Glutamatergic neuron (in vitro differentiated cells): ENCODE data around the gene FSCN2. TPM values are rescaled to one million over a fixed set of nuclear protein-coding genes. Genes with fewer than 3 reads are reported as not detected.

Experiments used
- DNase-seq: peaks from one replicate; pipeline ENCODE4 v3.0.0; 2022
- H3K27ac Mint-ChIP-seq: one replicate; pipeline ENCODE4 v1.8.0; 2020; ENCODE audit warnings: mild to moderate bottlenecking, mixed read lengths, inconsistent platforms; ENCODE audit not compliant: unreplicated experiment
- H3K27me3 Mint-ChIP-seq: one replicate; pipeline ENCODE4 v1.8.0; 2020; ENCODE audit warnings: mild to moderate bottlenecking, moderate library complexity, mixed read lengths, inconsistent platforms; ENCODE audit not compliant: unreplicated experiment
- H3K36me3 Mint-ChIP-seq: one replicate; pipeline ENCODE4 v1.8.0; 2020; ENCODE audit warnings: mild to moderate bottlenecking, mixed read lengths, inconsistent platforms; ENCODE audit not compliant: unreplicated experiment
- H3K4me1 Mint-ChIP-seq: one replicate; pipeline ENCODE4 v1.8.0; 2020; ENCODE audit warnings: mild to moderate bottlenecking, low read depth, mixed read lengths, inconsistent platforms; ENCODE audit not compliant: unreplicated experiment
- H3K4me3 Mint-ChIP-seq: one replicate; pipeline ENCODE4 v1.8.0; 2020; ENCODE audit warnings: mild to moderate bottlenecking, mixed read lengths, inconsistent platforms; ENCODE audit not compliant: unreplicated experiment
- H3K9me3 Mint-ChIP-seq: one replicate; pipeline ENCODE4 v1.8.0; 2020; ENCODE audit warnings: mild to moderate bottlenecking, moderate library complexity, mixed read lengths, inconsistent platforms; ENCODE audit not compliant: unreplicated experiment
- CTCF ChIP-seq: fragments of 200-600 bp; sonication (generic); IDR thresholded peaks from one replicate; pipeline ENCODE4 v1.5.0; 2021; ENCODE audit not compliant: partially characterized antibody, unreplicated experiment
- total RNA-seq: library from RNA; stranded (reverse); fragmentation: NEBNext Ultra II Directional; extraction: Animal tissue kit (Norgen Biotek cat#: 25700); gene quantifications from one replicate; pipeline ENCODE4 v1.2.1, GENCODE V29; 2021; ENCODE audit not compliant: unreplicated experiment

The FSCN2 gene
- total RNA-seq, 1 donor from 2014 or later = 6.1 TPM

DNA sequence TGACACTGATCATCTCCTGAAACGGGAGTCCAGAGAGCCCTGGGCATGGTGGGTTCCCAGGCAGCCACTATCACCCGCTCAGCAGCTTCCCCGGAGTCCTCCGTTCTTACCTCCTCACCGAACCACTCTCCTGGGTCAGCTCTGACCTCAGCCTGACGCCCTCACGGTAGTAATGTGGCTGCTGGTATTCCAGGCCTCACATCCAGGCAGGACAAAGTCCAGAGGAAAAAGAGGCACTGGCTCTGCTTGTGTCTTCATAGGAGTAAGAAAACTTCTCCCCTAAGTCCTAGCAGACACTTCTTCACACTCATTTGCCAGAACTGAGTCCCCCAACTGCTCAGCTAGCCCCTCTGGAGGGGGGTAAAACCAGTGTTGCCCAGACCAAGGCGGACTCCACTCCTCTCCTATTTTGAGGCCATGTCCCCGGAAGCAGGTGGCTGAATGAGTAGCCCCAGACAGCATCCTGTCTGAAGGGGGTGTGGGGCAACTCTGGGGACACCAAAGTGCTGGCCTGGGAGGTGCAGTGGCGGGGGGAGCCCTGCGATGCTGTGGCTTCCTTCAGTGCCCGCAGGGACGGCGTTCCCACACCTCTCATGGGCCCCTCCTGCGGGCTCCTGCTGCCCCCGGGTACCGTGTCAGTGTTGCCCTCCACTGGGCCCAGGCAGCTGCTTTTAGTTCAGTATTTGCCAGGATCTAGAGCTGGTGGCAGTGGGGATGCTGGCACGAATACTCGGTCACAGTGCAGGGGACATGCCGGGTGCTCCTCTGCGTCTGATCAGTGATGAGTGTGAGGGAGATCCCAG, 5.4 kb downstream of the FSCN2 start:
- TF ChIP-seq CTCF = no peak
- H3K9me3 Mint-ChIP-seq = peaks cover 8% of the 10 kb centered on the region
- DNase-seq = no peak
- H3K27ac Mint-ChIP-seq = no peak overlapping the region
- no peaks in the 10 kb centered on the region for H3K36me3 Mint-ChIP-seq
- peaks cover 4% of the 10 kb centered on the region for H3K4me1 Mint-ChIP-seq
- no peak overlapping the region for H3K4me3 Mint-ChIP-seq
- H3K27me3 Mint-ChIP-seq = peaks cover 7% of the 10 kb centered on the region

DNA sequence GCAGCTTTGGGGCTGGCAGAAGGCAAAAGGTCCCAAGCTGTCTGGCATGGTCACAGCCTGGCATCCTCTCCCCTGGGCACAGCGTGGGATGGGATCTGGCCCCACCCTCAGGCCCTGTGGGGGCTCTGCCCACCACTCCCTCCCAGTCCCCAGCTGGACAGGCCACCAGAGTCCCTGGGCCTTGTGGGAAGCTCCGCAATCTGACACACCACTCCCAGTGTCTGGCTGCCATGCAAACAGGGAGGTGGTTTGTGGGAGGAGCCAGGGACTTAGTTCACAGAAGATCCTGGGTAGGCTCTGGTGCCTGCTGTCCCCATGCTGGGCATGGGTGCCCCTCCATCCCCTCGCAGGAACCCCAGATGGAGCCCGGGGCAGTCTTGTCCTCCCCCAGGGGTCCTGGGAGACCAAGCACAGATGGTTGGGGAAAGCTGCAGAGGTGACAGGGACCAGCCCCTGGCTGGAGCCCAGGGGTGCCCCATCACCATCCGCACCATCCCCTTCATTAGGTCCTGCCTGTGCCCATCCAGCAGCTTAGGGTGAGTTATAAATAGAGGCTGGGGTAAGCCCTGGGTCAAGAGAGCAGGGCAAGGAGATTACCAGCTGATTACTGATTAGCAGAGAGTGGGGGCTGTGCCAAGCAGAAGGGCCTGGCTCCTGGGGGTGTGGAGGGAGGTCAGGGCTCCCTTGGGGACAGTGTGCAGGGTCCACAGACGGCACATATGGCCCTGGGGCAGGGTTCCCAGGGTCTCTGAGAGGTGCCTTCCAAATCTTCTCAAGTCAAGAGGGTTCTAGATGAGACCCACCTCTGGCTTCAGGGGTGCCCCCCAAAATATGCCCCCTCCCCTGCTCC, 6.2 kb downstream of the FSCN2 start:
- H3K4me3 Mint-ChIP-seq = no peak overlapping the region
- peaks cover 8% of the 10 kb centered on the region for H3K9me3 Mint-ChIP-seq
- H3K27ac Mint-ChIP-seq = no peak overlapping the region

GRCh38 chr17:81535007-81535328, 6.8 kb downstream of the FSCN2 start:
- peaks cover 7% of the 10 kb centered on the region for H3K27me3 Mint-ChIP-seq
- no peak for TF ChIP-seq CTCF
- no peak overlapping the region for H3K4me3 Mint-ChIP-seq
- no peaks in the 10 kb centered on the region for H3K36me3 Mint-ChIP-seq
- H3K4me1 Mint-ChIP-seq = peaks cover 5% of the 10 kb centered on the region
- no peak overlapping the region for H3K27ac Mint-ChIP-seq
- no peak for DNase-seq
- H3K9me3 Mint-ChIP-seq = peaks cover 8% of the 10 kb centered on the region

More for the DNA sequence above, 6.2 kb downstream of the FSCN2 start:
- H3K4me1 Mint-ChIP-seq = peaks cover 5% of the 10 kb centered on the region
- H3K27me3 Mint-ChIP-seq = peaks cover 7% of the 10 kb centered on the region
- no peak for TF ChIP-seq CTCF
- no peak for DNase-seq
- H3K36me3 Mint-ChIP-seq = no peaks in the 10 kb centered on the region

- Mint-ChIP-seq H3K27me3 (peaks cover 7% of the 10 kb centered on the region), H3K4me3 (no peak overlapping the region), H3K36me3 (no peaks in the 10 kb centered on the region), H3K27ac (no peak overlapping the region), H3K4me1 (peaks cover 5% of the 10 kb centered on the region), H3K9me3 (peaks cover 8% of the 10 kb centered on the region)
- no peak for TF ChIP-seq CTCF
- DNase-seq = no peak
Observed at GRCh38 chr17:81535480-81536298, 7.5 kb downstream of the FSCN2 start.
